ENCODE results near the gene PGAM4. TPM values are rescaled to one million over a fixed set of nuclear protein-coding genes. Genes with fewer than 3 reads are reported as not detected.

Gene PGAM4
- total RNA-seq, 1 experiment from 2014 or later: not detected

- no peak overlapping the region for H3K27ac ChIP-seq (ENCODE audit: low read length)
- TF ChIP-seq CTCF (conservative IDR thresholded peaks at IDR 0.05; ENCODE audit: low read depth, low read length) (no peak), EZH2 (IDR thresholded peaks at IDR 0.05; ENCODE audit: low read length, unreplicated experiment) (no peak), EZH2phosphoT487 (IDR thresholded peaks at IDR 0.05; ENCODE audit: borderline replicate concordance, low read length) (no peak)
- CTCF ChIA-PET: interaction anchor here (0.7 to 1.1 kb wide), 2 partner anchors 10 to 147 kb away, joined by 3 to 6 read pairs; no protein-coding TSS in a partner anchor
- H3K27me3 ChIP-seq (ENCODE audit: low read length): no peaks in the 10 kb centered on the region
- H4K20me1 ChIP-seq (ENCODE audit: low read length): no peaks in the 10 kb centered on the region
- H3K79me2 ChIP-seq (ENCODE audit: low read length): no peaks in the 10 kb centered on the region
- no TSS peak for BruUV-seq (replicated peaks)
- intact Hi-C loops (cut with micrococcal nuclease): loop anchor here (2.0 kb wide), 2 partner anchors 17 to 43 kb away; partner anchors contain the start of gene ATP7A
- no peaks in the 10 kb centered on the region for H3K9me2 ChIP-seq (replicated peaks; ENCODE audit: low read length)
- H2AFZ ChIP-seq (ENCODE audit: low read length): peak overlapping the region; percentile 61; the same call in 1 of the 2 replicates
- no peak overlapping the region for H3K9ac ChIP-seq (ENCODE audit: low read length)
- ATAC-seq: peak; percentile 52
- POLR2A ChIA-PET (ENCODE audit: unreplicated experiment): no interaction called here
- no peaks in the 10 kb centered on the region for H3K9me3 ChIP-seq (ENCODE audit: low read length)
- H3K4me2 ChIP-seq (ENCODE audit: low read length): peak overlapping the region; percentile 30; the same call in 1 of the 2 replicates
- no peaks in the 10 kb centered on the region; the same call in 1 of the 2 replicates for H3K36me3 ChIP-seq (ENCODE audit: low read depth, low read length)
- peaks cover 12% of the 10 kb centered on the region for H3K4me1 ChIP-seq (ENCODE audit: insufficient read depth, low read length)
- H3K4me3 ChIP-seq (ENCODE audit: low read length): no peak overlapping the region
- no peak for DNase-seq
- H3F3A ChIP-seq (ENCODE audit: low read length, unreplicated experiment): no peaks in the 10 kb centered on the region
Measured at GRCh38 chrX:77953302-77953701, 16.1 kb downstream of the PGAM4 start.

- Histone ChIP-seq H3K9ac (ENCODE audit: low read length) (no peak overlapping the region), H3K27me3 (ENCODE audit: low read length) (no peaks in the 10 kb centered on the region), H3K9me3 (ENCODE audit: low read length) (no peaks in the 10 kb centered on the region), H3K9me2 (replicated peaks; ENCODE audit: low read length) (no peaks in the 10 kb centered on the region), H4K20me1 (ENCODE audit: low read length) (no peaks in the 10 kb centered on the region), H3K4me1 (ENCODE audit: insufficient read depth, low read length) (peaks cover 12% of the 10 kb centered on the region), H3K4me3 (ENCODE audit: low read length) (no peak overlapping the region), H3K79me2 (ENCODE audit: low read length) (no peaks in the 10 kb centered on the region), H3K4me2 (ENCODE audit: low read length) (no peak overlapping the region), H3F3A (ENCODE audit: low read length, unreplicated experiment) (no peaks in the 10 kb centered on the region), H2AFZ (ENCODE audit: low read length) (no peak overlapping the region), H3K36me3 (ENCODE audit: low read depth, low read length) (no peaks in the 10 kb centered on the region), H3K27ac (ENCODE audit: low read length) (no peak overlapping the region)
- CTCF ChIA-PET: no interaction called here
- BruUV-seq (replicated peaks): no TSS peak
- ATAC-seq: no peak
- intact Hi-C loops (cut with micrococcal nuclease): loop anchor here (2.0 kb wide), 2 partner anchors 15 to 41 kb away; partner anchors contain the start of gene ATP7A
- POLR2A ChIA-PET (ENCODE audit: unreplicated experiment): no interaction called here
- TF ChIP-seq EZH2 (IDR thresholded peaks at IDR 0.05; ENCODE audit: low read length, unreplicated experiment): no peak
- TF ChIP-seq EZH2phosphoT487 (IDR thresholded peaks at IDR 0.05; ENCODE audit: borderline replicate concordance, low read length): no peak
- TF ChIP-seq CTCF (conservative IDR thresholded peaks at IDR 0.05; ENCODE audit: low read depth, low read length): no peak
- DNase-seq: no peak
Measured at GRCh38 chrX:77952173-77952572, 17.3 kb downstream of the PGAM4 start.

GRCh38 chrX:77949840-77950239 is 19.6 kb downstream of the PGAM4 start:
- H3K79me2 ChIP-seq (ENCODE audit: low read length): no peaks in the 10 kb centered on the region
- no peak overlapping the region for H3K4me3 ChIP-seq (ENCODE audit: low read length)
- no peaks in the 10 kb centered on the region for H4K20me1 ChIP-seq (ENCODE audit: low read length)
- no peak overlapping the region for H2AFZ ChIP-seq (ENCODE audit: low read length)
- intact Hi-C loops (cut with micrococcal nuclease): no loop called here
- H3F3A ChIP-seq (ENCODE audit: low read length, unreplicated experiment): no peaks in the 10 kb centered on the region
- no TSS peak for BruUV-seq (replicated peaks)
- no peak overlapping the region for H3K9ac ChIP-seq (ENCODE audit: low read length)
- H3K9me3 ChIP-seq (ENCODE audit: low read length): no peaks in the 10 kb centered on the region
- ATAC-seq (no peak), DNase-seq (no peak)
- CTCF ChIA-PET: no interaction called here
- H3K27me3 ChIP-seq (ENCODE audit: low read length): no peaks in the 10 kb centered on the region
- H3K4me1 ChIP-seq (ENCODE audit: insufficient read depth, low read length): peaks cover 12% of the 10 kb centered on the region
- no peak overlapping the region for H3K4me2 ChIP-seq (ENCODE audit: low read length)
- no peak overlapping the region for H3K27ac ChIP-seq (ENCODE audit: low read length)
- no peaks in the 10 kb centered on the region for H3K9me2 ChIP-seq (replicated peaks; ENCODE audit: low read length)
- no peaks in the 10 kb centered on the region for H3K36me3 ChIP-seq (ENCODE audit: low read depth, low read length)
- TF ChIP-seq EZH2 (IDR thresholded peaks at IDR 0.05; ENCODE audit: low read length, unreplicated experiment) (no peak), CTCF (conservative IDR thresholded peaks at IDR 0.05; ENCODE audit: low read depth, low read length) (no peak), EZH2phosphoT487 (IDR thresholded peaks at IDR 0.05; ENCODE audit: borderline replicate concordance, low read length) (no peak)
- POLR2A ChIA-PET (ENCODE audit: unreplicated experiment): no interaction called here
